HepG2 (cell line): ENCODE results near the gene CAPN15. TPM values are rescaled to one million over a fixed set of nuclear protein-coding genes. Genes with fewer than 3 reads are reported as not detected.
A peak's percentile ranks its signal among the peaks of the same experiment; 100 is the strongest.

ENCODE experiments used
- CEBPG ChIP-seq: IDR thresholded peaks from 2 replicates; pipeline ENCODE4 v1.6.1; 2016
- ETV5 ChIP-seq: IDR thresholded peaks from 2 replicates; pipeline ENCODE4 v1.6.1; 2018; ENCODE audit warnings: missing biosample characterization, missing genetic modification reagents, inconsistent platforms, borderline replicate concordance
- FLYWCH1 ChIP-seq: sonication (generic); formaldehyde crosslinking; IDR thresholded peaks from 2 replicates; pipeline ENCODE4 v1.8.1; 2023; ENCODE audit warnings: mild to moderate bottlenecking, missing genetic modification reagents
- GABPA ChIP-seq, 2 experiments: IDR thresholded peaks; 2 replicates each; pipeline ENCODE4 v1.6.1; 2011 to 2016; ENCODE audit warnings: low read depth in 2 of 2, low read length in 1 of 2, missing biosample characterization in 1 of 2, missing genetic modification characterization in 1 of 2
- HNF1B ChIP-seq: sonication (generic); formaldehyde crosslinking; IDR thresholded peaks from 2 replicates; pipeline ENCODE4 v1.5.1; 2020; ENCODE audit warnings: mild to moderate bottlenecking, moderate library complexity, missing genetic modification reagents
- HNF4A ChIP-seq: sonication (generic); formaldehyde crosslinking; IDR thresholded peaks from 2 replicates; pipeline ENCODE4 v1.4.0; 2020; ENCODE audit warnings: missing genetic modification reagents
- ISL2 ChIP-seq: sonication (generic); formaldehyde crosslinking; IDR thresholded peaks from 2 replicates; pipeline ENCODE4 v1.5.0; 2020; ENCODE audit warnings: missing genetic modification reagents
- KLF6 ChIP-seq: IDR thresholded peaks from 2 replicates; pipeline ENCODE4 v1.8.0; 2016; ENCODE audit warnings: missing biosample characterization, missing genetic modification reagents
- NAIF1 ChIP-seq: sonication (generic); formaldehyde crosslinking; IDR thresholded peaks from 2 replicates; pipeline ENCODE4 v1.5.0; 2020; ENCODE audit warnings: mild to moderate bottlenecking, missing genetic modification reagents, borderline replicate concordance
- PHF5A ChIP-seq: IDR thresholded peaks from one replicate; pipeline ENCODE4 v1.6.1; 2018; ENCODE audit warnings: low read depth, missing genetic modification reagents; ENCODE audit not compliant: unreplicated experiment
- PRDM4 ChIP-seq: sonication (generic); formaldehyde crosslinking; IDR thresholded peaks from 2 replicates; pipeline ENCODE4 v1.9.0; 2021; ENCODE audit warnings: missing genetic modification reagents, borderline replicate concordance
- RBAK ChIP-seq: sonication (generic); formaldehyde crosslinking; IDR thresholded peaks from 2 replicates; pipeline ENCODE4 v1.5.1; 2020; ENCODE audit warnings: mild to moderate bottlenecking, missing genetic modification reagents
- RNF2 ChIP-seq: fragments of 450-650 bp; conservative IDR thresholded peaks from 2 replicates; pipeline ENCODE4 v1.6.1; 2016; ENCODE audit warnings: low read depth
- ZBED4 ChIP-seq: sonication (generic); formaldehyde crosslinking; IDR thresholded peaks from 2 replicates; pipeline ENCODE4 v1.4.0; 2020; ENCODE audit warnings: missing genetic modification reagents, borderline replicate concordance
- ZBTB33 ChIP-seq: sonication (generic); formaldehyde crosslinking; IDR thresholded peaks from 2 replicates; pipeline ENCODE4 v1.4.0; 2020; ENCODE audit warnings: missing genetic modification reagents
- ZBTB7B ChIP-seq: sonication (generic); formaldehyde crosslinking; IDR thresholded peaks from 2 replicates; pipeline ENCODE4 v1.4.0; 2020; ENCODE audit warnings: missing genetic modification reagents
- ZNF501 ChIP-seq: sonication (generic); formaldehyde crosslinking; IDR thresholded peaks from 2 replicates; pipeline ENCODE4 v1.5.1; 2020; ENCODE audit warnings: mild to moderate bottlenecking, moderate library complexity, missing genetic modification reagents
- ZNF639 ChIP-seq: conservative IDR thresholded peaks from 2 replicates; pipeline ENCODE4 v1.6.1; 2018; ENCODE audit warnings: missing genetic modification reagents
- polyA plus RNA-seq, 8 experiments: library from polyadenylated mRNA; depleted of rRNA in 3 of 8; stranded (reverse) in 7 of 8; unstranded in 1 of 8; fragments of >200 nt; fragmentation: Illumina TruSeq in 4 of 8; extraction: Trizol in 4 of 8; gene quantifications; 2 replicates each; pipeline versions ENCODE4 v1.2.1 to v1.2.3, GENCODE V29; 2011 to 2016; ENCODE audit warnings: low read depth in 4 of 8, missing spikeins in 1 of 8, mixed read lengths in 1 of 8; ENCODE audit not compliant: insufficient read depth in 1 of 8
- total RNA-seq, 5 experiments: library from RNA; depleted of rRNA; stranded (reverse); fragments of >200 nt; fragmentation: Illumina TruSeq; extraction: Trizol; gene quantifications; 2 replicates each; pipeline ENCODE4 v1.2.3, GENCODE V29; 2016; ENCODE audit warnings: low read depth in 1 of 5

Gene CAPN15
- total and polyA plus RNA-seq, 2 of the 13 experiments (the other 11 are each of a cell fraction or from before 2014, with no cell fraction given) = 14.9 to 24.5 TPM

GRCh38 chr16:592518-593306 is 65.2 kb downstream of the CAPN15 start (continued):
- TF ChIP-seq HNF1B = no peak
- TF ChIP-seq RBAK (CRISPR knock-in tag) = no peak
- TF ChIP-seq PHF5A (CRISPR knock-in tag) = no peak
- peak; percentile 6; the same call in 1 of the 2 replicates for TF ChIP-seq HNF4A (CRISPR knock-in tag)
- TF ChIP-seq ZNF501 (CRISPR knock-in tag) = 0 out of 2 replicates have a peak, but pooled peaks have one; percentile 19
- TF ChIP-seq ZBED4 (CRISPR knock-in tag) = no peak
- no peak for TF ChIP-seq PRDM4 (CRISPR knock-in tag)
- TF ChIP-seq KLF6 (CRISPR knock-in tag) = peak; percentile 78; the same call in 1 of the 2 replicates
- no peak for TF ChIP-seq ISL2 (CRISPR knock-in tag)
- TF ChIP-seq GABPA (IDR thresholded peaks at IDR 0.05; ENCODE audit: low read depth, low read length) = no peak
- TF ChIP-seq GABPA (CRISPR knock-in tag; IDR thresholded peaks at IDR 0.05; ENCODE audit: low read depth) = 0 out of 2 replicates have a peak, but pooled peaks have one; percentile 16
- no peak for TF ChIP-seq ZBTB7B (CRISPR knock-in tag)
- TF ChIP-seq NAIF1 (CRISPR knock-in tag) = no peak
- TF ChIP-seq ZBTB33 (CRISPR knock-in tag) = peak; percentile 58
- peak; percentile 55 for TF ChIP-seq ETV5 (CRISPR knock-in tag)
- TF ChIP-seq CEBPG = peak; percentile 85
- no peak for TF ChIP-seq FLYWCH1 (CRISPR knock-in tag)
- TF ChIP-seq RNF2 = 0 out of 2 replicates have a peak, but pooled peaks have one; percentile 25
- no peak for TF ChIP-seq ZNF639 (CRISPR knock-in tag)
